GM12878 (cell line): ENCODE measurements around the gene SRC. TPM values are rescaled to one million over a fixed set of nuclear protein-coding genes. Genes with fewer than 3 reads are reported as not detected.

Experiments
- ATAC-seq: fragments of 200-7000 bp; cut with Tn5 transposase; 3 replicates; pipeline ENCODE4 v1.9.1; 2020; ENCODE audit warnings: mild to moderate bottlenecking, moderate library complexity
- BruUV-seq: library from RNA; stranded (reverse); fragments of 400-500 nt; replicated peaks from 2 replicates; lab custom pipeline; 2021; lab: Mats Ljungman, UMichigan
- CTCF ChIA-PET: fragments of 300-600 bp; sonication (Branson Sonifier 250); formaldehyde crosslinking; extraction: SDS; loops from one replicate; lab custom pipeline; 2021; ENCODE audit warnings: inconsistent platforms; lab: Yijun Ruan, JAX
- POLR2A ChIA-PET: fragments of 350-600 bp; formaldehyde crosslinking; extraction: SDS; loops from one replicate; lab custom pipeline; 2021; ENCODE audit warnings: inconsistent platforms; lab: Charles Lee
- RAD21 ChIA-PET: fragments of 300-600 bp; sonication (Branson Sonifier 250); formaldehyde crosslinking; loops from one replicate; lab custom pipeline; 2023; ENCODE audit warnings: antibody characterized with exemption; ENCODE audit not compliant: unreplicated experiment; lab: Charles Lee
- SMC1A ChIA-PET: fragments of 300-600 bp; sonication (Branson Sonifier 250); formaldehyde crosslinking; loops from one replicate; lab custom pipeline; 2023; ENCODE audit not compliant: unreplicated experiment, uncharacterized antibody; lab: Charles Lee
- DNase-seq: peaks from one replicate; pipeline ENCODE4 v3.0.0-alpha.2; 2011; ENCODE audit warnings: low read depth, low spot score
- FAIRE-seq: peaks from 3 replicates; lab custom pipeline; 2011; peaks lifted over from hg19 to GRCh38; lab: Jason Lieb, UNC
- H2AFZ ChIP-seq: 2 replicates; pipeline ENCODE4 v1.6.0; 2011; ENCODE audit warnings: low read depth, low read length, control low read depth; ENCODE audit not compliant: control insufficient read depth
- H3K27ac ChIP-seq: 2 replicates; pipeline ENCODE4 v1.5.1; 2011; ENCODE audit warnings: control low read depth; ENCODE audit not compliant: control insufficient read depth, insufficient read depth
- H3K27me3 ChIP-seq, 2 experiments: replicated peaks in 1 of 2; 2 replicates each; pipeline versions ENCODE4 v1.6.0 to v1.6.1; 2011; ENCODE audit warnings: low read length in 1 of 2; ENCODE audit not compliant: control insufficient read depth in 2 of 2, insufficient read depth in 2 of 2
- H3K36me3 ChIP-seq, 2 experiments: 2 replicates each; pipeline ENCODE4 v1.5.1; 2011; ENCODE audit warnings: low read length in 1 of 2; ENCODE audit not compliant: control insufficient read depth in 2 of 2, insufficient read depth in 2 of 2
- H3K4me1 ChIP-seq: 2 replicates; pipeline ENCODE4 v1.6.1; 2011; ENCODE audit warnings: mild to moderate bottlenecking, low read length, moderate library complexity, mixed read lengths; ENCODE audit not compliant: control insufficient read depth, insufficient read depth
- H3K4me2 ChIP-seq: 2 replicates; pipeline ENCODE4 v1.6.0; 2011; ENCODE audit warnings: control low read depth; ENCODE audit not compliant: control insufficient read depth, insufficient read depth
- H3K4me3 ChIP-seq: fragments of 200-600 bp; sonication (generic); 2 replicates; pipeline ENCODE4 v1.5.1; 2016
- H3K79me2 ChIP-seq: 2 replicates; pipeline ENCODE4 v1.6.0; 2011; ENCODE audit warnings: low read length; ENCODE audit not compliant: control insufficient read depth, insufficient read depth
- H3K9ac ChIP-seq: 2 replicates; pipeline ENCODE4 v1.8.0; 2011; ENCODE audit warnings: low read length, control low read depth, mixed read lengths; ENCODE audit not compliant: control insufficient read depth, insufficient read depth
- H3K9me3 ChIP-seq: replicated peaks from 3 replicates; pipeline ENCODE4 v1.5.1; 2011; ENCODE audit warnings: mild to moderate bottlenecking, low read length; ENCODE audit not compliant: control insufficient read depth, insufficient read depth
- H4K20me1 ChIP-seq: 2 replicates; pipeline ENCODE4 v1.6.0; 2011; ENCODE audit not compliant: control insufficient read depth, insufficient read depth
- ATF7 ChIP-seq: fragments of 450-650 bp; IDR thresholded peaks from 2 replicates; pipeline ENCODE4 v1.6.1; 2016; ENCODE audit warnings: low read depth, mild to moderate bottlenecking
- BCL11A ChIP-seq: IDR thresholded peaks from 2 replicates; pipeline ENCODE4 v1.6.1; 2011; ENCODE audit warnings: low read depth, low read length
- NFYB ChIP-seq: IDR thresholded peaks from 2 replicates; pipeline ENCODE4 v1.6.1; 2011; ENCODE audit warnings: low read depth, mild to moderate bottlenecking, low read length, improper control_type of control experiment, moderate library complexity; ENCODE audit not compliant: insufficient read depth
- NR2C2 ChIP-seq: IDR thresholded peaks from 2 replicates; pipeline ENCODE4 v1.6.1; 2011; ENCODE audit warnings: borderline replicate concordance, low read depth; ENCODE audit not compliant: control insufficient read depth, insufficient read length
- RAD51 ChIP-seq: fragments of 450-650 bp; IDR thresholded peaks from 2 replicates; pipeline ENCODE4 v1.6.1; 2016; ENCODE audit warnings: moderate library complexity, mild to moderate bottlenecking, inconsistent platforms
- USF1 ChIP-seq: IDR thresholded peaks from 2 replicates; pipeline ENCODE4 v1.6.1; 2011; ENCODE audit warnings: borderline replicate concordance, low read depth, mild to moderate bottlenecking, moderate library complexity, mixed read lengths, low read length; ENCODE audit not compliant: insufficient read depth; ENCODE audit errors: extremely low read length
- ZBTB11 ChIP-seq: fragments of 450-650 bp; formaldehyde crosslinking; IDR thresholded peaks from 2 replicates; pipeline ENCODE4 v1.5.0; 2022; ENCODE audit warnings: mild to moderate bottlenecking, missing genetic modification characterization
- ZBTB4 ChIP-seq: fragments of 450-650 bp; formaldehyde crosslinking; IDR thresholded peaks from 2 replicates; pipeline ENCODE4 v1.4.0; 2022; ENCODE audit warnings: mild to moderate bottlenecking, moderate library complexity
- ZNF274 ChIP-seq: IDR thresholded peaks from one replicate; pipeline ENCODE4 v1.8.0; 2011; ENCODE audit not compliant: insufficient read length, insufficient read depth
- WGBS: methylation state at CpG from one replicate; pipeline ENCODE4 v1.1.6; 2016; ENCODE audit warnings: low lambda C conversion rate; ENCODE audit not compliant: insufficient replicate concordance, insufficient coverage; ENCODE audit errors: missing lambda C conversion rate; 5-methylcytosine and 5-hydroxymethylcytosine counted together
- in situ Hi-C: fragments of 300-500 bp; cut with MboI; formaldehyde crosslinking; loops from 9 replicates; pipeline ENCODE4 v1.14.3; 2018; ENCODE audit warnings: mixed read lengths
- intact Hi-C: fragments of 100-400 bp; cut with micrococcal nuclease; formaldehyde crosslinking; loops from one replicate; pipeline ENCODE4 v1.14.2; 2022; ENCODE audit not compliant: unreplicated experiment
- polyA plus RNA-seq, 11 experiments: library from polyadenylated mRNA; depleted of rRNA in 4 of 11; unstranded in 6 of 11; stranded (reverse) in 5 of 11; fragments of >200 nt; fragmentation: Nextera tagmentation in 4 of 11; fragmentation: Illumina TruSeq in 1 of 11; extraction: Ambion mirVana in 4 of 11; extraction: Trizol in 1 of 11; gene quantifications; 1 replicate in 1 of 11; 2 replicates in 10 of 11; pipeline versions ENCODE4 v1.2.1 to v1.2.3, GENCODE V29; 2011 to 2016; ENCODE audit warnings: inconsistent platforms in 2 of 11, missing spikeins in 2 of 11, low read depth in 1 of 11
- total RNA-seq, 4 experiments: library from RNA; depleted of rRNA in 3 of 4; stranded (reverse); fragments of >200 nt in 3 of 4; fragmentation: Illumina TruSeq in 1 of 4; extraction: Trizol in 1 of 4; gene quantifications; 2 replicates each; pipeline versions ENCODE4 v1.2.1 to v1.2.3, GENCODE V29; 2013 to 2021

SRC gene
- total and polyA plus RNA-seq, 10 of the 15 experiments (the other 5 are each of a cell fraction or from before 2014, with no cell fraction given) = 0.60 to 71.3 (median 27.2) TPM

GRCh38 chr20:37431786-37432185 lies 85.8 kb downstream of the SRC start:
- RAD21 ChIA-PET = no interaction called here
- in situ Hi-C loops = no loop called here
- no peaks in the 10 kb centered on the region for H3K36me3 ChIP-seq

GRCh38 chr20:37432606-37433005 lies 86.7 kb downstream of the SRC start:
- RAD21 ChIA-PET = no interaction called here
- in situ Hi-C loops (no loop called here), intact Hi-C loops (no loop called here)
- CTCF ChIA-PET = no interaction called here
- whole genome bisulfite sequencing = 0% methylated on average over 1 of the region's 1 CpG
- Histone ChIP-seq H3K4me3 (no peak overlapping the region), H3K79me2 (no peaks in the 10 kb centered on the region), H3K36me3 (no peaks in the 10 kb centered on the region), H3K4me2 (no peak overlapping the region), H3K27me3 (peaks cover 0 to 5% of the 10 kb centered on the region in 2 experiments; a peak in 2 of 4 replicates), H2AFZ (no peak overlapping the region), H3K27ac (no peak overlapping the region), H3K4me1 (no peaks in the 10 kb centered on the region), H4K20me1 (no peaks in the 10 kb centered on the region), H3K9me3 (no peaks in the 10 kb centered on the region), H3K9ac (no peak overlapping the region)
- no TSS peak for BruUV-seq
- DNase-seq = no peak
- POLR2A ChIA-PET = no interaction called here
- SMC1A ChIA-PET = no interaction called here
- no peak for FAIRE-seq
- no peak for ATAC-seq
- TF ChIP-seq NR2C2 = no peak
- TF ChIP-seq ZNF274 = no peak
- TF ChIP-seq ATF7 = no peak
- TF ChIP-seq ZBTB11 = no peak
- TF ChIP-seq ZBTB4 (CRISPR knock-in tag) = no peak
- no peak for TF ChIP-seq BCL11A
- TF ChIP-seq RAD51 = no peak
- TF ChIP-seq NFYB = no peak

More at GRCh38 chr20:37431786-37432185, 85.8 kb downstream of the SRC start:
- no peaks in the 10 kb centered on the region for H4K20me1 ChIP-seq
- POLR2A ChIA-PET = no interaction called here
- no peak overlapping the region for H3K4me3 ChIP-seq
- BruUV-seq = no TSS peak
- CTCF ChIA-PET = no interaction called here
- DNase-seq (no peak), FAIRE-seq (no peak), ATAC-seq (no peak)
- no peak overlapping the region for H3K4me2 ChIP-seq
- H3K27me3 ChIP-seq = peaks cover 0 to 5% of the 10 kb centered on the region in 2 experiments; a peak in 2 of 4 replicates
- H3K9ac ChIP-seq = no peak overlapping the region
- no peaks in the 10 kb centered on the region for H3K9me3 ChIP-seq
- H3K27ac ChIP-seq = no peak overlapping the region
- SMC1A ChIA-PET = no interaction called here
- no peaks in the 10 kb centered on the region for H3K4me1 ChIP-seq
- H2AFZ ChIP-seq = no peak overlapping the region
- intact Hi-C loops = no loop called here
- no peak for TF ChIP-seq USF1
- WGBS = 61% methylated on average over 10 of the region's 12 CpGs
- H3K79me2 ChIP-seq = no peaks in the 10 kb centered on the region
